Dendritic cell treated with granulocyte-macrophage colony-stimulating factor and Interleukin-4, amounts not matched to agents 40 ng/mL and 50 ng/mL, for 4 days (primary cell): ENCODE data around the gene GYG2.

ENCODE experiments used
- H3K27ac Mint-ChIP-seq: one replicate; pipeline ENCODE4 v1.8.0; 2022; ENCODE audit warnings: mild to moderate bottlenecking, mixed read lengths
- H3K27me3 Mint-ChIP-seq: one replicate; pipeline ENCODE4 v1.8.0; 2022; ENCODE audit warnings: mild to moderate bottlenecking, mixed read lengths
- H3K36me3 Mint-ChIP-seq: one replicate; pipeline ENCODE4 v1.8.0; 2022; ENCODE audit warnings: low read depth, mixed read lengths
- H3K4me1 Mint-ChIP-seq: one replicate; pipeline ENCODE4 v1.8.0; 2022; ENCODE audit warnings: low read depth, mixed read lengths
- H3K4me3 Mint-ChIP-seq: one replicate; pipeline ENCODE4 v1.8.0; 2022; ENCODE audit warnings: mild to moderate bottlenecking, moderate library complexity, mixed read lengths
- H3K9me3 Mint-ChIP-seq: one replicate; pipeline ENCODE4 v1.8.0; 2022; ENCODE audit warnings: mixed read lengths
- intact Hi-C: fragments of 100-400 bp; cut with micrococcal nuclease; formaldehyde crosslinking; loops from one replicate; pipeline ENCODE4 v1.15.0; 2022

Gene GYG2

DNA sequence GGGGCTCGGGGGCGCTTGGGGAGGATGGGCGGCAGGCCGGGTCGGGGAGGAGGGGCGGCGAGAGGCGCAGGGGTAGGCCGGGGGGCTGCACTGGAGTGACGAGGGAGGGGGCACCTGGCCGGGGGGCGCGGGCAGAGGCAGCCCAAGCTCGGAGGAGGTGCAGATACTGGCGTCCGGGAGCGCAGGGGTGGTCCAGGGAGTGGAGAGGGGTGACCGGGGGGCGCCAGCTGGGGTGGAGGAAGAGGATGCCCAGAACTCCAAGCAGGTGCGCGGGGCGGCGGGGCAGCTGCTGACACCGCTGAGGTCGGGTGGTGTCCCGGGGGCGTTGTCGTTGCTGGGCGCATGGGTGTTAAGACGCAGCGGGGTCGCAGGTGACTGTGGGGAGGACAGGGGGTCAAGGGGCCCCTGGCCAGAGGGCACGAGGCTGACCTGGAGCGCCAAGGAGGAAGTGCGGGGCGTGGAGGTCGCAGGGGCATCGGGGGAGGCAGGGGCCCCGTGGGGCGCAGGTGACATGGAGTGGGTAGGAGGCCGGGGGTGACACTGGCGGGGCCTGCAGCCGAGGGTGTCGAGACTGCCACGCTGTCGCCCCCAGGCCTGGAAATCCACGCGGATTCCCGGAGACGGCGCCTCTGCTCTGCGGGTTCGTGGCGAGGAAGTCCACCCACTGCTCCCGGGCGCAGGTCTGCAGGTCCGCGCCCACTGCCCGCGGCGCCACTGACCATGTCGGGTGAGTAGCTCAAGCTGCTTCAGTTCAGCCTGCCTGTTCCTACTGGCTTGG lies 928 bp downstream of the GYG2 start:
- H3K4me1 Mint-ChIP-seq = no peaks in the 10 kb centered on the region
- H3K27ac Mint-ChIP-seq = no peak overlapping the region
- intact Hi-C loops = no loop called here
- H3K9me3 Mint-ChIP-seq = no peaks in the 10 kb centered on the region
- H3K27me3 Mint-ChIP-seq = peaks cover 18% of the 10 kb centered on the region
- no peaks in the 10 kb centered on the region for H3K36me3 Mint-ChIP-seq
- H3K4me3 Mint-ChIP-seq = no peak overlapping the region

DNA sequence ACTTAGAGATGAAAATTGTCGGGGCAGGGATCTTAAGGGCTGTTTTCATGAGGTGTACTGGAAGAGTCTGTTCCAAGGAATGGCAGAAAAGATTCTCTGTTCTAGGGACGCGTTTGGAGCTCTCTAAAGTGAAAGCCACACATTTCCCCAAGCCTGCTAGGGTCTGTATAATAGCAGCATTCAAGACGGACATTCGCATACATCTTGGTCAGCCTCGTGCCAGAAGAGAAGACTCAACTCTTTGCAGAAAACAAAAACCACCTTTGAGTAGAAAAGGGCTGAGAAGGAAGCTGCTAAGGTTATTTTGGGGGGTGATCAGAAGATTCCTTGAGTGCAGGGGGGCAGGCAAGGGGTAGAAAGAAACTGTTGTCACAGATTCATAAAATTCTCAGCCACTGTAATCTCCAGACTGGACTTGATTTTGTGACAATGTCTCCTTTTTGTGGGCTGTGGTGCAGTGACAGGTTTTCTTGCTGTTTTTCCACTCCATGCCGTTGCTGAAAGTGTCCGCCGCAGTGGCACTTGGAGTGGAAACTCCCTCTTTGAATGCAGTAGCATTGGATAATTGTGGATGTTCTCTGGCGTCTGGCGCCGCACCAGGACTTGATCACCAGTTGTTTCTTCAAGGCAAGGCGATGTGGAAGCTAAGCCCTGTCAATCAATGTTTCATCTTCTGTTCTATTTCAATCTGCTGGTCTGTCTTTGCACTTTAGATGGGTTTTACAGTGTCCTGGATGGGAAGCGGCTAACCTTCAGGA lies 2.9 kb downstream of the GYG2 start:
- Mint-ChIP-seq H3K4me3 (no peak overlapping the region), H3K9me3 (peaks cover 9% of the 10 kb centered on the region), H3K27ac (no peak overlapping the region), H3K27me3 (peaks cover 18% of the 10 kb centered on the region), H3K4me1 (no peaks in the 10 kb centered on the region), H3K36me3 (no peaks in the 10 kb centered on the region)
- intact Hi-C loops = no loop called here

DNA sequence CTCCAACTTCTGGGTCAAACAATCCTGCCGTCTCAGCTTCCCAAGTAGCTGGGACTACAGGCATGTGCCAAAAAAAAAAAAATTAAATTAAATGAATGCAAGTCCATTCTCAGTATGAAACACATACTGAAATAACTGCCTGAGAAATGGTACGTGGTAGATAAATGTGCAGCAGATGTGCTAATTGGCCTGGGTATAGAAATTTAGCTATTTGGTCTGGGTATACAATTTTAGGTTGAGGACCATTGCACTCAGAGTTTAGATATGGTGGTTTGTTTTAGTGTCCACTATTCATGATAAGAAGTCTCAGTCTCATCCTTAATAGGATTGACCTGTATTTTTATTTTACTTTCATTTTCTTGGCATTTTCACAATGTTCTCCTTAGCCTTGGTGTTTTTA lies 9.2 kb downstream of the GYG2 start:
- Mint-ChIP-seq H3K27me3 (no peaks in the 10 kb centered on the region), H3K4me1 (no peaks in the 10 kb centered on the region), H3K4me3 (no peak overlapping the region), H3K9me3 (peaks cover 32% of the 10 kb centered on the region), H3K36me3 (no peaks in the 10 kb centered on the region), H3K27ac (no peak overlapping the region)
- intact Hi-C loops = no loop called here

DNA sequence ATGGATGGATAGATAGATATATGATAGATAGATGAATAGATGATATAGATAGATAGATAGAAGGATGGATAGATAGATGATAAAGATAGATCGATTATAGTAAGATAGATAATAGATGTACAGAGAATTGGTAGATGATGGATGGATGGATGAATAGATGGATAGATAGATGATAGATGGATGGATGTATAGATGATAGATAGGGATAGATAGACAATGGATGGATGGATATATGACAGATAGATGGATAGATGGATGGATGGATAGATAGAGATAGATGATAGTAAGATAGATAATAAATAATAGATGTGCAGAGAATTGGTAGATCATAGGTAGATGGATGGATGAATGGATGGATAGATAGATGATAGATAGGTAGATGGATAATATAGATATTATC lies 12.2 kb downstream of the GYG2 start:
- Mint-ChIP-seq H3K9me3 (peaks cover 26% of the 10 kb centered on the region), H3K27me3 (no peaks in the 10 kb centered on the region), H3K4me3 (no peak overlapping the region), H3K27ac (no peak overlapping the region), H3K4me1 (no peaks in the 10 kb centered on the region), H3K36me3 (no peaks in the 10 kb centered on the region)
- intact Hi-C loops = no loop called here

DNA sequence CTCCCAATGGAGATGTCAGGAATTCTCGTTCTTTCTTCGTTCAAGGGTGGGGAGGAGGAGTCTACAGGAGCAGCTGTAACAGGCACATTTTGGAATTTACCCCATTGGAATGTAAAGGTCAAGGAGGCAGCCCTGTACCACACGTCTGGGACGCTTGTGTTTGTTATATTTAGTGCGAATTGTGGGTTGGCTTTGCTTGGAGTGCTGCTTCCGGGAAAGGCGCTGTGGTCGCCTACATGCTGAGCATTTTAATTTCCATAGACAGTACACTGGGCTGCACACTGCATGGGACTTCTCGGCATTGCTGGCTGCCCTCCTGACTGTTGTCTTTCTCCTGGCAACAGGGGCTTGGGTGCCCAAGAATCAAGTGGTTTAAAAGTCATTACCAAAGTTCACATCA lies 12.8 kb downstream of the GYG2 start:
- H3K36me3 Mint-ChIP-seq = no peaks in the 10 kb centered on the region
- H3K4me3 Mint-ChIP-seq = no peak overlapping the region
- H3K27me3 Mint-ChIP-seq = no peaks in the 10 kb centered on the region
- intact Hi-C loops = no loop called here
- H3K27ac Mint-ChIP-seq = no peak overlapping the region
- H3K9me3 Mint-ChIP-seq = peaks cover 22% of the 10 kb centered on the region
- H3K4me1 Mint-ChIP-seq = no peaks in the 10 kb centered on the region

DNA sequence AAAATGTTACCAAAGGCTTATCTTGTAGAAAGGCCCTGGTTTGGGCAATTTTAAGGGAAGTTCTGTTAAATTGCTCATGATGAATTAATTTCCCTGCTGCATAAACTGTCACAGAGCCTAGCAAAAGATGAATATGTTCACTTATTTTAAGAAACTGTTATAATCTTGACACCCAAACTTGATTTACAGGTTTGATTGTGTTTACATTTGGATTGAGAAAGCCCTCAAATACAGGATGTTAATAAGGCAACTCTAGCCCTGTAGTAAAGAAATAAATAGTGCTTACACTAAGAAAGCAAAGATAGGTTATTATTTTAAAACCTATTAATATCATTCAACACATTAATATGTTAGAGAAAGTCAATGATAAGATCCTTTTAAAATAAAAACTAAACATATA lies 18.3 kb downstream of the GYG2 start:
- Mint-ChIP-seq H3K27me3 (no peaks in the 10 kb centered on the region), H3K4me1 (no peaks in the 10 kb centered on the region), H3K9me3 (no peaks in the 10 kb centered on the region), H3K4me3 (no peak overlapping the region), H3K36me3 (no peaks in the 10 kb centered on the region), H3K27ac (no peak overlapping the region)
- intact Hi-C loops = no loop called here

DNA sequence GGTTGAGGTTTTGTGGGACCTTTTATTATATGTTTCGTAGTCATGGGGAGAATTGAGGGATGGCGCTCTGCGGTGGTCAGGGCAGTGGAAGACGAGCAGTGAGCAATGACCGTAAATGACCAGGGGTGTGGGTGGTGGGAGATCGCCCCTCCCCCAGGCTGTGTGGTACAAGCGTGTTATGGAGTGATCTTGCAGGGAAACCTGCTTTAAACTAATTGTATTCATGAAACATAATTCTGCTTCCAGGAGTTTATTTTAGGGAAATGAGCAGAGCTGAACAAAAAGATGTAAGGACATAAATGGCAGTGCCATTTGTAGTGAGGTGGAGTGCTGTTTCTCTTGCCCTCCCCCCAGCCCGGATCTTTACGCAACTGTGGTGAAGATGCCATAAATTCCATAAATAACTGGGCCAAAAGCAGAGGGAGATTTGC lies 20.2 kb downstream of the GYG2 start:
- Mint-ChIP-seq H3K27ac (no peak overlapping the region), H3K9me3 (no peaks in the 10 kb centered on the region), H3K27me3 (no peaks in the 10 kb centered on the region), H3K4me3 (no peak overlapping the region), H3K36me3 (no peaks in the 10 kb centered on the region), H3K4me1 (no peaks in the 10 kb centered on the region)
- intact Hi-C loops = no loop called here

DNA sequence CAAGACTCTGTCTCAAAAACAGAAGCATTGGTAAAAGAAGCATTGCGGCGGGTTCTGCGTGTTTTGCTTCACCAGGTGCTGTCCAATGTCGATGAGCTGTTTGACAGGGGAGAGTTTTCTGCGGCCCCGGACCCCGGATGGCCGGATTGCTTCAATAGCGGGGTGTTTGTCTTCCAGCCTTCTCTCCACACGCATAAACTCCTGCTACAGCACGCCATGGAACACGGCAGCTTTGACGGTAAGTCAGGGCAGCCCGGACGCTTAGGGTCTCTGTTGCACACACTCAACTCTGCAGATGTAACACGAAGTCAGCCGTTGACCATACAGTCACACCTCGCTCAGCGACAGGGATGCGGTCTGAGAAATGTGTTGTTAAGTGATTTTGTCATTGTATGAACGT lies 26.2 kb downstream of the GYG2 start:
- Mint-ChIP-seq H3K4me1 (no peaks in the 10 kb centered on the region), H3K4me3 (no peak overlapping the region), H3K36me3 (no peaks in the 10 kb centered on the region), H3K27ac (no peak overlapping the region), H3K9me3 (no peaks in the 10 kb centered on the region), H3K27me3 (no peaks in the 10 kb centered on the region)
- intact Hi-C loops = no loop called here

DNA sequence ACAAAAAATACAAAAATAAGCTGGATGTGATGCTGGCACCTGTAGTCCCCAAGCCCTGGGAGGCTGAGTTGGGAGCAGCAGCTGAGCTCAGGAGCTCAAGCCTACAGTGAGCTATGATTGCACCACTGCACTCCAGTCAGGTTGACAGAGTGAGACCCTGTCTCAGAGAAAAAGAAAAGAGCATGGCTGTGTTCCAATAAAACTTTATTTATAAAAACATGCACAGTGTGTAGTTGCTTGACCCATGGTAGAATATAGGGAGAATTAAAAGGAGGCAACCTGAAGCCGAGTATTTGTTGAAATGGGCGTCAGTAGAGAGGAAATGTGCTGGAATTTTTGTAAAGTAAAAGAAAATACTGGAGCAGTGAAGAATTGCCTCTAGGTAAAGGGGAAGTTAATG lies 27.0 kb downstream of the GYG2 start:
- no peak overlapping the region for H3K27ac Mint-ChIP-seq
- H3K27me3 Mint-ChIP-seq = no peaks in the 10 kb centered on the region
- H3K4me1 Mint-ChIP-seq = no peaks in the 10 kb centered on the region
- H3K9me3 Mint-ChIP-seq = no peaks in the 10 kb centered on the region
- intact Hi-C loops = no loop called here
- H3K4me3 Mint-ChIP-seq = no peak overlapping the region
- no peaks in the 10 kb centered on the region for H3K36me3 Mint-ChIP-seq

DNA sequence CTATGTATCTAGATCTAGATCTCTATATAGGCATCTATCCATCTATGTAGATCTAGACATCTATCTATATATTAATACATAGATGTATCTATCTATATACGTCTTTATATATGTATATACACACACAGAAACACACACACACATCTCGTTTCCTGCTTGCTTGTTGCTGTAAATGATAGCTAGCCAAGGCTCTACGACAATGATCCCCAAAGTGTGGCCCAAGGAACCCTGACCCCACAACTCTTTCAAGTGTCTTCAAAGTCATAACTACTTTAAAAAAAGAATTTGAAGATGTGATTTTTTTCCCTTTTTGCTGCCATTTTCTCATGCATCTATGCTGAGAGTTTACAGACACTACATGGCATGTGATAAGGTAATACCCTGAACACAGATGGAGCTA lies 28.8 kb downstream of the GYG2 start:
- no peak overlapping the region for H3K4me3 Mint-ChIP-seq
- H3K9me3 Mint-ChIP-seq = no peaks in the 10 kb centered on the region
- H3K27ac Mint-ChIP-seq = no peak overlapping the region
- no peaks in the 10 kb centered on the region for H3K27me3 Mint-ChIP-seq
- intact Hi-C loops = no loop called here
- no peaks in the 10 kb centered on the region for H3K36me3 Mint-ChIP-seq
- H3K4me1 Mint-ChIP-seq = no peaks in the 10 kb centered on the region

DNA sequence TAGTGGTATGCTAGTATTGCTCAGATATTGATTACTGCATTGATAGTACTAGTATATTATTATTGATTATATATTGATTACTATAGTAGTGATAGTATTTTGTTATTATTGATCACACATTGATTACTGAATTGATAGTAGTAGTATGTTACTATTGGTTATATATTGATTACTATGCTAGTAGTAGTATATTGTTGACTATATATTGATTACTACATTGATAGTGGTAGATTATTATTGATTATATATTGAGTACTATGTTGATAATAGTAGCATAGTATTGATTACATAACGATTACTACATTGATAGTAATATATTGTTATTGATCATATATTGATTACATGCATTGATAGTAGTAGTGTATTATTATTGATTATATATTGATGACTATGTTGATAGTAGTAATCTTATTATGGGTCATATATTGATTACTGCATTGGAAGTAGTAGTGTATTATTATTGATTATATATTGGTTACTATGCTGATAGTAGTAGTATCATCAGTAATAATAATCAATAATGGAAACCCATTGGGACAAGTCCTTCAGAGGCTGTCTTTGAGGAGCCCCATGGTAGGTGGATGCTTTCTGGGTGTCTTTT lies 30.6 kb downstream of the GYG2 start:
- no peaks in the 10 kb centered on the region for H3K4me1 Mint-ChIP-seq
- intact Hi-C loops = no loop called here
- no peaks in the 10 kb centered on the region for H3K36me3 Mint-ChIP-seq
- H3K9me3 Mint-ChIP-seq = no peaks in the 10 kb centered on the region
- H3K27me3 Mint-ChIP-seq = no peaks in the 10 kb centered on the region
- no peak overlapping the region for H3K4me3 Mint-ChIP-seq
- no peak overlapping the region for H3K27ac Mint-ChIP-seq

DNA sequence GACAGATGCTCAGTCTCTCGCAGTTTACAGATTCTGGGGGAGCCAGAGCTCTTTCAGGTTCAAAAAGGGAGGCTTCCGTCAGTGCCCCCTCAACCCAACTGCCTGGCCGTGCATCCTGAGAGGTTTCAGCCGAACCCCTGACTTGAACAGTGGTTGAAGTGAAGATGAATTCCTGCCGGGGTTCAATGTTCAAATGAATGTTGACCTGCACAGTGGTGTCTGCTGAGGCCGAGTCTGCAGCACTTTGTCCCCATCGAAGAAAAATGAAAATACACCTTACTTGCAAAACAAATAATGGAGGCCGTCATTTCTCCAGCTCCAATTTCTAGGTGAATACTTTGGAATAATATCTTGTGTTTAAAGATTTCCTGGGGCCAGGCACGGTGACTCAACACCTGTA lies 33.7 kb downstream of the GYG2 start:
- Mint-ChIP-seq H3K27ac (no peak overlapping the region), H3K4me3 (no peak overlapping the region), H3K9me3 (no peaks in the 10 kb centered on the region), H3K36me3 (no peaks in the 10 kb centered on the region), H3K27me3 (no peaks in the 10 kb centered on the region), H3K4me1 (no peaks in the 10 kb centered on the region)
- intact Hi-C loops = no loop called here

DNA sequence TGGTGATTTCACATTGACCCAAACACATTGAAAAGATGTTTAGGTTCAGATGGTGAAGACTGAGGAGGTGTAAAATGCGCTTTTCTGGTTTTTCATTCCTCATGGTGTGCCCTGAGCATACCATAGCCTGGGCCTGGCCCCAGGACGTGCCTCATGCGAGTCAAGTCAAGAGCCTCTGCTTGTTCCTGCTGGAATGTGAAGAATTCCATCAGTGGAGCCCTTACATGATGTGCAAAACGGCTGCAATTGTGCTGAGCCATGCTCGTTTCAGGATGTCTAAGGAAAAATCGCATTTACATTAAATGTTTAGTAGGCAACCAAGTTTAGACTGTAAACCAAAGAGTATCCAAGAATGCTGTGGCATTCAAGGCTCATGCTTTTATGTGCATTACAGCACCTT lies 34.9 kb downstream of the GYG2 start:
- Mint-ChIP-seq H3K4me1 (no peaks in the 10 kb centered on the region), H3K27me3 (no peaks in the 10 kb centered on the region), H3K36me3 (no peaks in the 10 kb centered on the region), H3K9me3 (no peaks in the 10 kb centered on the region), H3K27ac (no peak overlapping the region), H3K4me3 (no peak overlapping the region)
- intact Hi-C loops = no loop called here

DNA sequence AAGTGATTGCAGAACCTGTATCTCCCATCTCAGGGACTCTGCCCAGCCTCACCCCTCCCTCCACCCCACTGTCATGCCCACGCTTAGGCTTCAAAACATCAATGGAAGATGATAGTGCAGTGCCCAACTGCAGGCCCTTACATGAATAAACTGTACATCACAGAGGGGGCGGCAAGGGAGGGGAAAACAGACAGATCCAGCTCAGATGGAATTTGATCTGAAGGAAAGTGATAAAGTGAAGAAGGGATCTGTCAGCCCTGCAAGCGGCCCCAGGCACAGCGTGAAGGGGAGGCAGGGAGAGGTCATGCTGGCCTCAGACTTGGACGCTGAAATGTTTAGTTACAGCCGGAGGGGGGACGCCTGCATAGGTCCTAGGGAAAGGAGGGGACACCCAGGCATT lies 38.5 kb downstream of the GYG2 start:
- no peak overlapping the region for H3K27ac Mint-ChIP-seq
- no peaks in the 10 kb centered on the region for H3K36me3 Mint-ChIP-seq
- intact Hi-C loops = no loop called here
- H3K4me3 Mint-ChIP-seq = no peak overlapping the region
- H3K27me3 Mint-ChIP-seq = no peaks in the 10 kb centered on the region
- H3K4me1 Mint-ChIP-seq = no peaks in the 10 kb centered on the region
- H3K9me3 Mint-ChIP-seq = no peaks in the 10 kb centered on the region
